HG03460 (cell line): ENCODE results near the gene RASD2.

Source experiments
- ATAC-seq: cut with Tn5 transposase; IDR thresholded peaks from one replicate; pipeline ENCODE4 v1.9.1; 2021; ENCODE audit not compliant: unreplicated experiment

The RASD2 gene

DNA sequence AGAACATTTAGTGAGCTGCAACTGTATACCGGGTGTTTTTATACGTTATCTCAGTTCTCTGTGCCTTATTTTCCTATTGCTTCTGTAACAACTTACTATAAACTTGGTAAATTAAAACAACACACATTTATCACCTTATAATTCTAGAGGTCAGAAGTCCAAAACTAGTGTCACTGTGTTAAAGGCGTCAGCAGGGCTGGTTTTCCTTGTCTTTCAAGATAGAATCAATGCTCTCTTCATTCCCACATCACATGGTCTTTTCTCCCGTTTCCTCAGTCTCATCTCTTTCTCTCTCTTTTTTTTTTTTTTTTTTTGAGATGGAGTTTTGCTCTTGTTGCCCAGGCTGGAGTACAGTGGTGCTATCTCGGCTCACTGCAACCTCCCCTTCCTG lies 40.4 kb downstream of the RASD2 start:
- ATAC-seq = no peak

GRCh38 chr22:35582218-35582860 lies 41.7 kb downstream of the RASD2 start:
- ATAC-seq = no peak

DNA sequence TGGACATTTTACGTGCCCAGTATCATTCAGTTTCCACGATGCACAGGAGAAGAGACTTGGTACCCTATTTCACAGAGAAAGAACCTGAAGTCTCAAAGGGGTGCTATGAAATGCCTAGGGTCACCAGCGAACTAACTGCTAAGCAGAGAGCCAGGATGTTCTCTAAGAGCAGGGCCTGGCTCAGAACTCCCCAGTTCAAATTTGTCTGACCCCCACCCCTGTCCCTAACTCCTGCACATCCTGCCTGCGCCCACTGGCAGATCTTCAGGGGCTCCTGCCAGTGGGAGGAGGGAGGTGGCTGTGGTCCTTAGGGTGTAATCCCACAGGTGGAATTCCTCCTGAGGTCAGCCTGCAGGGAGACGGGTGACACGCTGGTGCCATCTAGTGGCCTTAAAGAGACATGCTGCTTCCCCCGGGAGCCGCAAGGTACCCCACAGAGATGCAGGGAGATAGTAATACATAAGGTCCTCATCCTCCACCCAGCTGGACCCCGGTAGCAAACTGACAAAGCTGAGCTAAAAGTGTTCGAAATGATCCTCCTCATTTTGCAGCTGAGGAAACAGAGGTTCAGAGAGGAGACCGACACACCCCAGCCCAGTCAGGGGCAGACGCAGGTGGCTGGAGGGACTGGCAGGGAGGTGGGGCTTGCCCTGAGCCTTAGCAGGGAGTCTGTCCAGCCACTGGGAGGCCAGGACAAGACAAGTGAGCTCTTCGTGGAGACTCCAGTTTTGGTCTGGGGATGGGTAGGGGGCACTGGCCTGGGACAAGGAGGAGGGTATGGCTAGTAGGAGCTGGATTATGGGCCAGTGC lies 42.4 kb downstream of the RASD2 start:
- ATAC-seq = no peak

DNA sequence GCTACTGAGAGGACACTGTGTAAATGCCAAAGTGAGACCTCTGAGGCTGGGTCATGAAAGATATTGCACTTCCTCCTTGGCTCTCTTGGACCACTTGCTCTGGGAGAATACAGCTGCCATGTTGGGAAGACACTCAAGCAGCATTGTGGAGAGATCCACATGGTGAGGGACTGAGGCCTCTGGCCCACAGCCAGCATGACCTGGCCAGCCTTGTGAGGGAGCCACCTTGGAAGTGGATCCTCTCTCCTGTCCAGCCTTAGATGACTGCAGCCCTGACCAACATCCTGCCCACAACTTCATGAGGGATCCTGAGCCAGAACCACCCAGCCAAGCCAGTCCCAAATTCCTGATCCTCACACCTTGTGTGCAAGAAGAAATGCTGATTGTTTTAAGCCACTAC lies 46.1 kb downstream of the RASD2 start:
- no peak for ATAC-seq

DNA sequence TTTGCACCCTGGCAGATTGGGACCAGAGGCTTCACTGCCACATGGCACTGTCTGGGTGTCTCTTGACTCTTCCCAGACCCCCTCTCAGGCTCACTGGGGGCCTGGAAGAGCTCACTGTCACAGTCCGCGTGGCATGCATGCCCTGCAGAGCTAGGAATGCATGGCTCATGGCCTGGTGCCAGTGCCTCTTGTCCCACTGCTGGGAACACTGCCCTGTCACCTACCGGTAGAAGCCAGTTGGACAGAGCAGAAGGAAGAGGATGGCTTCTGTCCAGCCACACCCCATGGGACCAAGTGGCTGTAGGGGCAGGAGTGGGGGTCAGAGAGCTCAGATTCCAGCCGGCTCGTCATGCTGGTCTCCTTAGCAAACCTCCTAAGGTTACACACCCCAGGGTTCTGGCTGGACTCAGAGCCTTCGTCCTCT lies 46.8 kb downstream of the RASD2 start:
- ATAC-seq = no peak

- no peak for ATAC-seq
Observed at GRCh38 chr22:35587896-35588295, 47.3 kb downstream of the RASD2 start.

DNA sequence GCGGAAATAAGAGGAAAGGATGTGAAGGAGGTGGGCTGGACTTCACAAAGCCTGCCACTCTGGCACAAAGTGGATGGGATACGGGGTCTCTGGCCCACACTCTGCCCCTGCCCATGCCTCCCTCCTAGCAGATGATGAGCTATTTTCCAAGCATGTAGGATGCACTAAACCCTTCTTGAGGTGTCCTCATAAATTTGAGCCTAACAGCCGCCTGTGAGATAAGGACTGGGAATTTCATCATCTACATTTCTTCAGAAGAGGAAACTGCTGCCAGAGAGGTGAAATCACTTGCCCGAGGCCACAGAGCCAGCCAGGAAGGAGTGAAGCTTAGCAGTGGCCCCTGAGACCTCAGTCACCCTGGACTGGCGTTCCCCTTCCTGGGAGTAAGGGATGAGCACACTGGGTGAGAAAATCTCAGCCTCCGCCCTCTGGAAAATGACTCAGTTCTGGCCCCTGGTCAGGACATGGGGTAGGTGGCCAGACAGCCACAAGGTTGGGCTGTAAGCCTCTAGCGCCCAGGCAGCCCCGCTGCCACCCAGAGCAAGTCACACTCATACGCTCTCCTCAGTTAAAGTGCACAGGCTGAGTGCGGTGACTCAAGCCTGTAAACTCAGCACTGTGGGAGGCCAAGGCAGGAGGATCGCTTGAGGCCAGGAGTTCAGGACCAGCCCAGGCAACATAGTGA lies 48.6 kb downstream of the RASD2 start:
- ATAC-seq = no peak

- ATAC-seq = no peak
Observed at GRCh38 chr22:35589756-35590093, 49.1 kb downstream of the RASD2 start.

- ATAC-seq = no peak
Observed at GRCh38 chr22:35590634-35591295, 50.1 kb downstream of the RASD2 start.

GRCh38 chr22:35591714-35592417 lies 51.2 kb downstream of the RASD2 start:
- no peak for ATAC-seq

- no peak for ATAC-seq
Observed at GRCh38 chr22:35592418-35592967, 51.9 kb downstream of the RASD2 start.

GRCh38 chr22:35593071-35593890 lies 52.6 kb downstream of the RASD2 start:
- no peak for ATAC-seq

DNA sequence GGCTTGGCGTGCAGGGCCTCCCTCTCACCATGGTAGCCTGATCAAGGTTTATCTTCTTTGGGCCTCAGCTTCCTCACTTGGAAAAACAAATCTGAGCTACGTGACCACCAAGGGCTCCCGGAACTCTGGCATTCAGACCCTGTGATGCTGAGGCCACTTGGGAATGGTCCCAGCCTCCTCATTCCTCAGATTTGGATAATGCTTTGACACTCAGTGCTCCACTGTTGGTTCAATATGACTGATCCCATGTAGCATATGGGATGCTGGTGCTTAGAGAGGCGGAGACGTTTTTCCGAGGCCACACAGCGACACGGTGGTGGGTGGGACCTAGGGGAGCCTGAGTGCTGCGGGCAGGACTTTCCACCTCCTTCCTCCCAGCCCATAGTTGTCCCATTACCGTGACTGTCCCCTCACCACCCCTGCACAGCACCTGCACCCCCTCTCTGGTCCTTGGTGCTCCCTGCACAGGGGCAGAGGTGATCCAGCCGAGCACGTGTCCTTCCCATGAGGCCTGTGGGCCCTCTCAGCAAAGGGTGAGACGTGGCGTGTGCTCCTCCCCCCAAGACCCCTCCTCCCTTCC lies 53.4 kb downstream of the RASD2 start:
- no peak for ATAC-seq

GRCh38 chr22:35594686-35595085 lies 54.1 kb downstream of the RASD2 start:
- ATAC-seq = no peak

- ATAC-seq = no peak
Observed at GRCh38 chr22:35596821-35597220, 56.2 kb downstream of the RASD2 start.

- ATAC-seq = no peak
Observed at GRCh38 chr22:35597692-35598395, 57.2 kb downstream of the RASD2 start.

GRCh38 chr22:35598396-35598710 lies 57.7 kb downstream of the RASD2 start:
- no peak for ATAC-seq

DNA sequence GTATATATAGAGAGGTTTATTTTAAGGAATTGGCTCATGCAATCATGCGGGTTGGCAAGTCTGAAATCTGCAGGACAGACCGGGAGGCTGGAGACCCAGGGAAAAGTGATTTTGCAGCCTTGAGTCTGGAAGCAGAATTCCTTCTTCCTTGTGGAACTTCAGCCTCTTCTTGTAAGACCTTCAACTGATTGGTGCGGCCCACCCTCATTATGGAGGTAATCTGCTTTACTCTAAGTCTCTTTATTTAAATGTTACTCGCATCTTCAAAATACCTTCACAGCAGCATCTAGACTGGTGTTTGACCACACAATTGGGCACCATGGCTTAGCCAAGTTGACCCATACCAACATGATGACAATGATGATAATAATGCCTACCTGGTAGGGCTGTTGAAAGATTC lies 58.7 kb downstream of the RASD2 start:
- no peak for ATAC-seq

- no peak for ATAC-seq
Observed at GRCh38 chr22:35600476-35600875, 59.8 kb downstream of the RASD2 start.
